GM19193 (cell line): Measurements from ENCODE around the gene BIVM.

ENCODE experiments used
- POLR2A ChIP-seq: IDR thresholded peaks from 4 replicates; pipeline ENCODE4 v1.6.1; 2011; ENCODE audit not compliant: insufficient read depth, insufficient read length; ENCODE audit errors: extremely low read depth

BIVM gene

GRCh38 chr13:102816708-102817107, 17.8 kb downstream of the BIVM start:
- no peak for TF ChIP-seq POLR2A

- TF ChIP-seq POLR2A: no peak
Observed at GRCh38 chr13:102817241-102817640, 18.3 kb downstream of the BIVM start.

- TF ChIP-seq POLR2A: no peak
Observed at GRCh38 chr13:102817907-102818306, 19.0 kb downstream of the BIVM start.

DNA sequence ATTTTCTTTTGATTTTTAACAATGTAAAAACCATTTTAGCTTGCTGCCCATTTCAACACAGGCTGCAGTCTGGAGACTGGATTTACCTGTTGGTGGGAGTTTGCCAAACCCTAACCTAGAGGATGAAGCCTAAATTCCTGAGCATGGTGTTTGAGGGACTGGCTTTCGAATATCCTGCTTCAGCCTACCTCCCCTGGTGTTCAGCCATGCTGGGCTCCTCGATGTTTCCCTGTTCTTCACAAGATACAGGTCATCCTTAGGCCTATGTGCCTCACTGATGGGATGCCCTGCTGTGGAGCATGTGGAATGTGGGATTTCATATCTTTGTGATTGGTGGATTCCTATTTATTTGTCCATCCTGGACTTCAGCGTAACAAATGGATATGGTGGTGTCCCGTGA, 26.5 kb downstream of the BIVM start:
- no peak for TF ChIP-seq POLR2A

- no peak for TF ChIP-seq POLR2A
Observed at GRCh38 chr13:102825921-102826706, 27.2 kb downstream of the BIVM start.

GRCh38 chr13:102830646-102831045, 31.7 kb downstream of the BIVM start:
- no peak for TF ChIP-seq POLR2A

DNA sequence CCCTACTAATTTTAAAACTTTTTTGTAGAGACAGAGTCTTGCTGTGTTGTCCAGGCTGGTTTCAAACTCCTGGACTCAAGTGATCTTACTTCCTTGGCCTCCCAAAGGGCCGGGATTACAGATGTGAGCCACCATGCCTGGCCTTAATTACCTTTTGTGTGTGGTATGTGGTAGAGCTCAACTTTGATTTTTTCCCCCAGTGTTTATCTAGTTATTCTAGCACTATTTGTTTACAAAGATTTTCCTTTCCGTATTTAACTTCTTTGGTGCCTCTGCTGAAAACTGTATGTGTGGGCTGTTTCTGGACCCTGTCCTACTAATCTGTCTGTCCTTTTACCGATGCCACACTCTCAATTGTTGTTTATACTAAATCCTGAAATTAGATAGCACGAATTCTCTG, 37.6 kb downstream of the BIVM start:
- no peak for TF ChIP-seq POLR2A

- no peak for TF ChIP-seq POLR2A
Observed at GRCh38 chr13:102838273-102838672, 39.4 kb downstream of the BIVM start.

GRCh38 chr13:102838982-102839381, 40.1 kb downstream of the BIVM start:
- TF ChIP-seq POLR2A: no peak

DNA sequence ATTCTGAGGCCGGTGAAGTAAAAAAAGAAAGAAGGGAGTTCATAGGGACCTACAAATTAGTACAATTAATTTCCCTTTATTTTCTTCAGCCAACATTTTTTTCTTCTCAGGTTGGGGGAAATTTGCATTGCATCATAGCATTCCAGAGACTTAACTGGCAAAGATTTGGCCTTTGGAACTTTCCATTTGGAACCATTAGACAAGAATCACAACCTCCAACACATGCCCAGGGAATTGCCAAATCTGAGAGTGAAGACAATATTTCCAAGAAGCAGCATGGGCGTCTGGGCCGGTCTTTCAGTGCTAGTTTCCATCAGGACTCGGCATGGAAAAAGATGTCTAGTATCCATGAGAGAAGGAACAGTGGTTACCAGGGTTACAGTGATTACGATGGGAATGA, 40.5 kb downstream of the BIVM start:
- TF ChIP-seq POLR2A: no peak

GRCh38 chr13:102845289-102845629, 46.3 kb downstream of the BIVM start:
- no peak for TF ChIP-seq POLR2A

- TF ChIP-seq POLR2A: peak; percentile 93
Observed at GRCh38 chr13:102845630-102846260, 46.8 kb downstream of the BIVM start, which contains the start of gene ERCC5. ERCC5 (plus strand) TSS chr13:102846032; CDS start chr13:102846267, 235 bp downstream.

DNA sequence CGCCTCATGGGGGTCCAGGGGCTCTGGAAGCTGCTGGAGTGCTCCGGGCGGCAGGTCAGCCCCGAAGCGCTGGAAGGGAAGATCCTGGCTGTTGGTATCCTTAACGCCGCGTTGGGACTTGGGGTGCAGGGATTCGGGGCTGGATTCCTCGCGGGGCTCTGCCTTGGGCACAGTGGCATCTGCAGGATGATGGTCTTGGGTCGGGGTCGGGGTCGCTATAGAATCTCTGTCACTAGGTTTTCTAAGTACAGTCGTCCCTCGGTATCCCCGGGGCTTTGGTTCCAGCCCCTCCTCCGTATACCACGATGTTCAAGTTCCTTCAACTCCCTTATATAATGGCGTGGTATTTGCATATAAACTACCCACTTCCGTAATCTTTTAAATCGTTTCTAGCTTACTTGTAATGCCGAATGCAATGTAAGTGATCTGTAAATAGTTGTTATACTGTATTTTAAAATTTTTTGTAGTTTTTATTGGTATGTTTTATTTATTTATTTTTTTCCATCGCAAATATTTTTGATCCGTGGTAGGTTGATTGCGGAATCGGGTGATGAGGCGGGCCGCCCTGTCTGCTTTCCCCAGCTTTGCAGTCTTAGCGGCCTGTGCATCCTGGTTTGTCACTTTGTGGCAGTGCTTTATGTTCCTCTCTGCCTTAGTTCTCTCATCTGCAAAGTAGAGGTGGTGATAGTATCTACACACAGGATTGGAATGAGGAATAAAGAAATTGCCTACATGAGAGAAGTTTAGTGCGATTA, 47.5 kb downstream of the BIVM start:
- no peak for TF ChIP-seq POLR2A

- no peak for TF ChIP-seq POLR2A
Observed at GRCh38 chr13:102847272-102848234, 48.6 kb downstream of the BIVM start.
